ENCODE measurements around the gene OR10H4. TPM values are rescaled to one million over a fixed set of nuclear protein-coding genes. Genes with fewer than 3 reads are reported as not detected.
A peak's percentile ranks its signal among the peaks of the same experiment; 100 is the strongest.

The OR10H4 gene
- total RNA-seq, 4 donors from 2014 or later: not detected

DNA sequence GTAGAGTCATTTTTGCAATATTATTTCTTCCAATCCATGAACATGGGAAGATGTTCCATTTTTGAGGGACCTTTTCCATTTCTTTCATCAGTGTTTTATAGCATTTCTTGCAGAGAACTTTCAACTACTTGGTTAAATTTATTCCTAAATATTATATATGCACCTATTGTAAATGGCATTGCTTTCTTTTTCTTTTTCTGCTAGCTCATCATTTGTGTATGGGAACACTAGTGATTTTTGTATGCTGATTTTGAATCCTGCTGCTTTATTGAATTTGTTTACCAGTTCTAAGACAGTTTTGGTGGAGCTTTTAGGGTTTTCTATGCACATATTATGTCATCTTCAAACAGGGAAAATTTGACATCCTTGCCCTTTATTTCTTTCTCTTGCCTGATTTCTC is 43.8 kb upstream of the OR10H4 start:
- no peak for TF ChIP-seq POLR2AphosphoS5 (IDR thresholded peaks at IDR 0.05)
- no peak for TF ChIP-seq EP300 (IDR thresholded peaks at IDR 0.05)
- no peak for TF ChIP-seq POLR2A (IDR thresholded peaks at IDR 0.05)
- TF ChIP-seq, protein P1, sequence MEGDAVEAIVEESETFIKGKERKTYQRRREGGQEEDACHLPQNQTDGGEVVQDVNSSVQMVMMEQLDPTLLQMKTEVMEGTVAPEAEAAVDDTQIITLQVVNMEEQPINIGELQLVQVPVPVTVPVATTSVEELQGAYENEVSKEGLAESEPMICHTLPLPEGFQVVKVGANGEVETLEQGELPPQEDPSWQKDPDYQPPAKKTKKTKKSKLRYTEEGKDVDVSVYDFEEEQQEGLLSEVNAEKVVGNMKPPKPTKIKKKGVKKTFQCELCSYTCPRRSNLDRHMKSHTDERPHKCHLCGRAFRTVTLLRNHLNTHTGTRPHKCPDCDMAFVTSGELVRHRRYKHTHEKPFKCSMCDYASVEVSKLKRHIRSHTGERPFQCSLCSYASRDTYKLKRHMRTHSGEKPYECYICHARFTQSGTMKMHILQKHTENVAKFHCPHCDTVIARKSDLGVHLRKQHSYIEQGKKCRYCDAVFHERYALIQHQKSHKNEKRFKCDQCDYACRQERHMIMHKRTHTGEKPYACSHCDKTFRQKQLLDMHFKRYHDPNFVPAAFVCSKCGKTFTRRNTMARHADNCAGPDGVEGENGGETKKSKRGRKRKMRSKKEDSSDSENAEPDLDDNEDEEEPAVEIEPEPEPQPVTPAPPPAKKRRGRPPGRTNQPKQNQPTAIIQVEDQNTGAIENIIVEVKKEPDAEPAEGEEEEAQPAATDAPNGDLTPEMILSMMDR (IDR thresholded peaks at IDR 0.05): no peak
- peaks cover 3% of the 10 kb centered on the region for H3K9me3 ChIP-seq
- H3K36me3 ChIP-seq: no peaks in the 10 kb centered on the region
- H3K4me1 ChIP-seq: no peaks in the 10 kb centered on the region
- peaks cover 30% of the 10 kb centered on the region for H3K27me3 ChIP-seq
- no peak overlapping the region for H3K4me3 ChIP-seq
- no peak overlapping the region for H3K27ac ChIP-seq
- DNase-seq (ENCODE audit: low spot score in 2 of 2): no peak

DNA sequence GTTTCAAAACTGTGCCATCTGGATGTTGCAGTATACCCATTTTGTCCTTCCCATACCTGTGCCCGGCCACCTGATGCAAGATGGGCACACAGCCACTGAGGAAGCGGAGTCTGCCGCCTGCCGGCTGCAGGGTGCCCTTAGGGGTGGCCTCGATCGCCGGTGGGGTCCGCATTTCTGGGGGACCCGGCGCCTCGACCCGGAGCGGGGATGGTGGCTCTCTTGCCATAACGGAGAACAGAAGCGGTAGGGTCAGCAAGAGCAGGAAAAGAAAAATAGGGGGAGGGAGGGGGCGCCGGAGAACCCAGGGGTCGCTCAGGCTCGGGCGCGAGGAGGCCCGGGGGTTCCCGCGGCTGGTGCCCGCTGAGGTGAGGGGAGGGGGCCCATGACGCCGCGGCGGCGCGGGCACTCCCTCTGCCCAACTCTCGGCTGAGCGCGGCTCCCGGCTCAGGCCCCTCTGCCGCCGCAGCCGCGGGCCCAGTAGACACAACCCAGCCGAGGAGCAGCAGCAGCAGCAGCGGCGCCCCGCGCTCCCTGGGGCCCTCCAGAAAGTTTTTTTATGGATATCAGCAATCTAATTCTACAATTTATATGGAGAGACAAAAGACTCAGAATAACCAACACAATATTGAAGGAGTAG is 37.1 kb upstream of the OR10H4 start:
- Histone ChIP-seq H3K27ac (no peak overlapping the region), H3K4me1 (peaks cover 7% of the 10 kb centered on the region), H3K27me3 (peaks cover 51% of the 10 kb centered on the region), H3K4me3 (no peak overlapping the region), H3K36me3 (no peaks in the 10 kb centered on the region), H3K9me3 (peaks cover 3% of the 10 kb centered on the region)
- DNase-seq (ENCODE audit: low spot score in 2 of 2): peak in 1 of 2 donors; percentile 43
- TF ChIP-seq, protein P1 (IDR thresholded peaks at IDR 0.05): no peak
- TF ChIP-seq POLR2AphosphoS5 (IDR thresholded peaks at IDR 0.05): no peak
- no peak for TF ChIP-seq POLR2A (IDR thresholded peaks at IDR 0.05)
- no peak for TF ChIP-seq EP300 (IDR thresholded peaks at IDR 0.05)
- WGBS: 1% methylated on average over 32 of the region's 44 CpGs

DNA sequence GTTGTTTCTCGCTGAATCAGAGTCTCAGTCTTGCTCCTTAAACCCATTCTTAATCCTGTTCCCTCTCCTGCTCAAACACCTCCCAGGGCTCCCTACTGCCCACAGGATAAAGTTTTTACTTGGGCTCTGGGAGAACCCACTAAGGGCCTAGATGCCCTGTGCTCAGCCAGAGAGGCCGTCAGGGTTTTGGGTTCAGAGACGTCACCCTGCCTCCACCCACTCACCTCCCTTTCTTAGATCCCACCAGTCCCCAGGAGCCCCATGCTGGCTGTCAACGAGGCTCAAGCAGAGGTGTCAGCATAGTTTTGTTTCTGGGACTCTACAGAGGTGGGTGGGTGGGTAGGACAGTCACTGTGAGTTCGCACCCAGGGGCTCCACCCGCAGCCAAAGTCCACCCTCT is 35.4 kb upstream of the OR10H4 start:
- TF ChIP-seq POLR2A (IDR thresholded peaks at IDR 0.05): no peak
- TF ChIP-seq EP300 (IDR thresholded peaks at IDR 0.05): no peak
- TF ChIP-seq POLR2AphosphoS5 (IDR thresholded peaks at IDR 0.05): no peak
- TF ChIP-seq, protein P1 (IDR thresholded peaks at IDR 0.05): no peak
- no peaks in the 10 kb centered on the region for H3K36me3 ChIP-seq
- DNase-seq (ENCODE audit: low spot score in 2 of 2): peak in 1 of 2 donors; percentile 20

DNA sequence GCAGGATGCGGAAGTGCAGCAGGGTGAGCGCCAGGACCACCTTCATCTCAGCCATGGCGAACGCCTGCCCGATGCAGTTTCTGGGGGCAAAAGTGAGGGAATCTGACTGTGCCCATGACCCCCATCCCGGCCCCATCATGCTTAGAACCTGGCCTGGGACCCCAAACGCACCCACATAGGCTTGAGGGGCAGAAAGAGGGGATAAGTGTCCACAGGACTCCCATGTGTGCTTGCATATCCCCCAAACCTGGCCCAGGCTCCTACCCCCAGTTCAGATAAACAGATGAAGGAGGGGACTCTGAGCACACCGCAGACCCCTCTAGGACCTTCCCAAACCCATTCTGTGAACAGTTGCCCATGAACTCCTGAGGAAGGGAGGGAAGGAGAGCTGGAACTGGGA is 35.0 kb upstream of the OR10H4 start:
- DNase-seq (ENCODE audit: low spot score in 2 of 2): peak in 1 of 2 donors; percentile 39
- peaks cover 7% of the 10 kb centered on the region for H3K4me1 ChIP-seq
- H3K9me3 ChIP-seq: peaks cover 3% of the 10 kb centered on the region
- H3K4me3 ChIP-seq: no peak overlapping the region
- no peaks in the 10 kb centered on the region for H3K36me3 ChIP-seq
- 86% methylated on average over 1 of the region's 8 CpGs for WGBS
- TF ChIP-seq EP300 (IDR thresholded peaks at IDR 0.05): no peak
- TF ChIP-seq POLR2AphosphoS5 (IDR thresholded peaks at IDR 0.05): no peak
- TF ChIP-seq, protein P1 (IDR thresholded peaks at IDR 0.05): no peak
- no peak for TF ChIP-seq POLR2A (IDR thresholded peaks at IDR 0.05)
- peaks cover 45% of the 10 kb centered on the region for H3K27me3 ChIP-seq
- H3K27ac ChIP-seq: no peak overlapping the region

More for the DNA sequence above, 35.4 kb upstream of the OR10H4 start:
- WGBS: 71% methylated on average over 6 of the region's 6 CpGs
- Histone ChIP-seq H3K27ac (no peak overlapping the region), H3K9me3 (peaks cover 3% of the 10 kb centered on the region), H3K4me3 (no peak overlapping the region), H3K27me3 (peaks cover 45% of the 10 kb centered on the region), H3K4me1 (peaks cover 7% of the 10 kb centered on the region)

DNA sequence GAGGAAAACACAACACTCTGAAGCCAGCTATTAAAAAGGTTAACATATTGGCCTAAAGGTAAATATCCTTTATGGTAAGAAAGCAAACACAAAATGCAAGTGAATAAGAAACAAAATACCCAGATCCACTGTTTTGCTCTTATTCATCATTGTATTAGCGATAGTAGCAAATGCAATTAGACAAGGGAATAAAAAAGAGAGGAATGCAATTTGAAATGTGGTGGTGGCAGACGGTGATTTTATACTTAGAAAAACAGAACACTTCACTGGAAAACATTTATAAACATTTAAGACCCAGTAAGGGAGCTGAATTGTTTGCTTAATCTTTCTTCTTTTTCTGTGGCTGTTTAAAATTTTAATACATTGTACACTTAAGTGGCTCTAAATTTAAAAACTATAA is 33.7 kb upstream of the OR10H4 start:
- Histone ChIP-seq H3K9me3 (peaks cover 3% of the 10 kb centered on the region), H3K36me3 (no peaks in the 10 kb centered on the region)
- WGBS: 98% methylated on average over 2 of the region's 2 CpGs

More for the DNA sequence above, 33.7 kb upstream of the OR10H4 start:
- Histone ChIP-seq H3K4me1 (peaks cover 7% of the 10 kb centered on the region), H3K27me3 (peaks cover 39% of the 10 kb centered on the region), H3K27ac (no peak overlapping the region), H3K4me3 (no peak overlapping the region)
- no peak for DNase-seq (ENCODE audit: low spot score in 2 of 2)
- TF ChIP-seq EP300 (IDR thresholded peaks at IDR 0.05) (no peak), POLR2AphosphoS5 (IDR thresholded peaks at IDR 0.05) (no peak), POLR2A (IDR thresholded peaks at IDR 0.05) (no peak)
- TF ChIP-seq, protein P1 (IDR thresholded peaks at IDR 0.05): no peak
